BLaER1 treated with 17β-estradiol and CSF1 and Interleukin-3, amounts not matched to agents 10 nM and 100 nM (cell line): ENCODE results near the gene TMEM175.
A peak's percentile ranks its signal among the peaks of the same experiment; 100 is the strongest.

ENCODE experiments used
- H3K27ac ChIP-seq, 11 experiments: shearing (Covaris generic); formaldehyde crosslinking; 2 replicates each; pipeline ENCODE4 v1.8.1; 2022
- H3K27me3 ChIP-seq, 11 experiments: shearing (Covaris generic); formaldehyde crosslinking; 2 replicates each; pipeline ENCODE4 v1.8.1; 2022
- H3K36me3 ChIP-seq, 11 experiments: shearing (Covaris generic); formaldehyde crosslinking; 2 replicates each; pipeline ENCODE4 v1.8.1; 2022
- H3K4me1 ChIP-seq, 10 experiments: shearing (Covaris generic); formaldehyde crosslinking; 2 replicates each; pipeline ENCODE4 v1.8.1; 2022
- H3K4me2 ChIP-seq, 11 experiments: shearing (Covaris generic); formaldehyde crosslinking; 2 replicates each; pipeline ENCODE4 v1.8.1; 2022
- H3K4me3 ChIP-seq, 10 experiments: shearing (Covaris generic); formaldehyde crosslinking; 2 replicates each; pipeline ENCODE4 v1.8.1; 2022
- H3K9ac ChIP-seq, 11 experiments: shearing (Covaris generic); formaldehyde crosslinking; 2 replicates each; pipeline ENCODE4 v1.8.1; 2022
- H3K9me3 ChIP-seq, 11 experiments: shearing (Covaris generic); formaldehyde crosslinking; replicated peaks in 1 of 11; 2 replicates each; pipeline ENCODE4 v1.8.1; 2022
- H4K20me1 ChIP-seq, 11 experiments: shearing (Covaris generic); formaldehyde crosslinking; 2 replicates each; pipeline ENCODE4 v1.8.1; 2022
- Cebpa-rat ChIP-seq, 11 experiments: shearing (Covaris generic); IDR thresholded peaks; 2 replicates each; pipeline ENCODE4 v1.8.1; 2022

Gene TMEM175

DNA sequence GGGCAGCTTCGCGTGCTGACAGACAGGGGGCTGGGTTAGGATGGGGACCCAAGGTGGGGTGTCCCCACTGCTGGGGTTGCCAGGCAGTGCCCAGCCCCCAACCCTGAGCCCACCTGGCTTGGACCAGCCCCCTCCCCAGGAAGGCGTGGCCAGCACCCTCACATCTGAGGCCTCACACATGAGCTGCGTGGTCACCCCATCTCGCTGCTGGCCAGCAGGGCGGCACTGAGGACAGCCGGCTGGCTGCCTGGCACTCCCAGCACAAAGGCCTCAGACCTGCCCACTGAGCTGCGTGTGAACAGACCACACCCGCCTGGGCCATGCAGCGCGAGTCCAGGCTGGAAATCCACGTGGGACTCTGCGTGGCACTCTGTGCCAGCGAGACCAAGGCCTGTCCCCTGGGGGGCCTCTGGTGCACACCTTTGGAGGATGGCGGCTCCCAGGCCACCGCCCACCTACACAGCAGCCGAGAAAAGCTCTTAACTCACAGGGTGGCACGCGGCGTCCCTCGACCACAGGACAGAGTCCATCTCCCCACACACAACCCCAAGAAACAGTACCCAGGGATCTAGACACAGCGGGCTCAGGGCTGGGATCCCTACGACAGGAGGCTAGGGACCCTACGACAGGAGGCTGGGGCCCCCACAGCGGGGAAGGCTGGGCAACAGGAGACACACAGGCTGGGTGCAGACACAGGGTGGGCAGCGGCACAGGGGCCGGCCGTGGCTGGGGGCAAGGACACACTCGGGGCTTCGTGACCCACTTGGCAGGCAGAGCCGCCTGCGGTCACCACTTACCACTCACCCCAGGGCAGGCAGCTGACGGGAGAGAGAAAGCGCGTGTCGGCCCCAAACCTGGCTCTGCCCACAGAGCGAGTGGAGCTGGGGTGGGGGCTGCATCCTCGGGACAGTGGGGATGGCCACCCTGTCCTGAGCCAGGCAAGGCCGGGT is 31.3 kb downstream of the TMEM175 start:
- H3K4me2 ChIP-seq: no peak overlapping the region
- no peak overlapping the region for H3K27ac ChIP-seq
- no peaks in the 10 kb centered on the region for H3K9me3 ChIP-seq
- peak overlapping the region in 1 of 11 experiments; percentile 18; a peak in 2 of 22 replicates for H3K9ac ChIP-seq
- no peak for TF ChIP-seq Cebpa-rat (IDR thresholded peaks at IDR 0.05)
- peaks cover 65 to 96% (median 87%) of the 10 kb centered on the region in 11 experiments for H3K36me3 ChIP-seq
- no peaks in the 10 kb centered on the region for H3K27me3 ChIP-seq
- peaks cover 0 to 92% (median 27%) of the 10 kb centered on the region in 11 experiments; a peak in 18 of 22 replicates for H4K20me1 ChIP-seq
- no peak overlapping the region for H3K4me3 ChIP-seq
- peaks cover 0 to 4% (median 3%) of the 10 kb centered on the region in 10 experiments; a peak in 9 of 20 replicates for H3K4me1 ChIP-seq

DNA sequence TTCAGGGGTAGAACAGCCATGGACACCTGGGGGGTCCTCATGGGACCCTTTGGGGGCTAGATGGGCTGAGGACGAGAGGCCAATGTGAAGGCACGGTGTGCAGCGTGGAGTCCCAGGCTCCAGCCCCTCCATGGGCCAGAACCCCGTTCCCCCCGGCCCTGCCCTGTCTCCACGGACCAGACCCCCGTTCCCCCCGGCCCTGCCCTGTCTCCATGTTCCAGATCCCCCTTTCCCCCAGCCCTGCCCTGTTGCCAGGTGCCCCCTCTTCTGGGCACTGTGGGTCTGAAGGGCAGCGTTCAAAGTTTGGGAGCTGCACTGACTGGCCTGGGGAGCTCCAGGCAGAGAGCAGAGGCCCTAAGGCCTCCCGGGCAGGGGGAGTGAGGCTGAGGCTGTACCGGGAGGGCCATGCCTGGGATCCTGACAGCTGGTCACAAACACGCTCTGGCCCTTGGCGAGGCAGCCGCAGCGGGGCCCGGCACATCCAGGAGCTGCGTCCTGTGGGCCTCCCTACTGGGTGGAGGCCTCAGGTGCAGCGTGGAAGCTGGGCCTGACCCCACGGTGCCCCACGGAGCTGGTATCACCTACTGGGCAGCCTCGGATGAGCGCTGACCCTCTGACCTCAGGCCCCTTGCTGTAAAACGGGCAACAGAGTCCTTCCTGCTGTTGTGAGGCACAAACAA is 32.2 kb downstream of the TMEM175 start:
- peaks cover 0 to 92% (median 32%) of the 10 kb centered on the region in 11 experiments; a peak in 19 of 22 replicates for H4K20me1 ChIP-seq
- TF ChIP-seq Cebpa-rat (IDR thresholded peaks at IDR 0.05): no peak
- peaks cover 56 to 94% (median 79%) of the 10 kb centered on the region in 11 experiments for H3K36me3 ChIP-seq
- peaks cover 0 to 13% (median 11%) of the 10 kb centered on the region in 10 experiments; a peak in 11 of 20 replicates for H3K4me1 ChIP-seq
- H3K9ac ChIP-seq: no peak overlapping the region
- no peak overlapping the region for H3K4me2 ChIP-seq
- H3K27me3 ChIP-seq: no peaks in the 10 kb centered on the region
- no peaks in the 10 kb centered on the region for H3K9me3 ChIP-seq
- H3K27ac ChIP-seq: no peak overlapping the region
- H3K4me3 ChIP-seq: no peak overlapping the region

DNA sequence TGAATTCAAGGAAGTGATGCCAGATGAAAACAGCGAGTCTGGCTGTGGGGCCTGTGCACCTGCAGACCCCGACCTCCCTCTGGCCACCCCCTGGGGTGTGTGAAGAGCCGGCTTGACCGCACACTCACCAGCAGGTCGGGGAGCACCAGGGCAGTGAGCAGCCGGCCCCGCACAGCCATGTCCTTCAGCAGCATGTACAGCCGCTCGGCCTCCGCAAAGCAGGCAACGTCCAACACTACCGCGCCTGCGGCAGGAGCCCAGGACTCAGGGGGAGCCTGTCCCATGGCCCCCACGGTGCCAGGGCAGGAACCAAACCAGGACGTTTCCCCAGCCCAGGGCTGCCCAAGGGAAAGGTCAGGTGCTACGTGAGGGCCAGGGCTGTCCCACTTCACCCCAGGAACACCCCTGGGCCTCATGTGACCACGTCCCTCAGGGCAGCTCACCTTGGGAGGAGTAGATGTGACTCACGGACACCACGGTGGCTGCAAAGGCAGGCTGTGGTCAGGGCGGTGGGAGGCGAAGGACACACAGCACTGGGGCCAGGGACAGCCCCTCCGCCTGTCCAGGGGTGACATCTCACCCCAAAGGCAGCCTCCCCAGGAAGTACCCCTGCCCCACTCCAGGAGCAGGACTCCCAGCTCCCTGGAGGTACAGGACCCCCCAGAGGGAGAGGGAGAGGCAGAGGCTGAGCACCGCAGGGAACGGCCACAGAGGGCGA is 32.9 kb downstream of the TMEM175 start:
- Histone ChIP-seq H3K27me3 (no peaks in the 10 kb centered on the region), H3K9ac (no peak overlapping the region), H3K4me2 (no peak overlapping the region), H3K9me3 (no peaks in the 10 kb centered on the region), H3K36me3 (peaks cover 52 to 90% (median 75%) of the 10 kb centered on the region in 11 experiments), H3K27ac (no peak overlapping the region), H4K20me1 (peaks cover 0 to 92% (median 32%) of the 10 kb centered on the region in 11 experiments; a peak in 20 of 22 replicates), H3K4me1 (peaks cover 5 to 14% (median 13%) of the 10 kb centered on the region in 10 experiments; a peak in 18 of 20 replicates), H3K4me3 (no peak overlapping the region)
- TF ChIP-seq Cebpa-rat (IDR thresholded peaks at IDR 0.05): no peak

DNA sequence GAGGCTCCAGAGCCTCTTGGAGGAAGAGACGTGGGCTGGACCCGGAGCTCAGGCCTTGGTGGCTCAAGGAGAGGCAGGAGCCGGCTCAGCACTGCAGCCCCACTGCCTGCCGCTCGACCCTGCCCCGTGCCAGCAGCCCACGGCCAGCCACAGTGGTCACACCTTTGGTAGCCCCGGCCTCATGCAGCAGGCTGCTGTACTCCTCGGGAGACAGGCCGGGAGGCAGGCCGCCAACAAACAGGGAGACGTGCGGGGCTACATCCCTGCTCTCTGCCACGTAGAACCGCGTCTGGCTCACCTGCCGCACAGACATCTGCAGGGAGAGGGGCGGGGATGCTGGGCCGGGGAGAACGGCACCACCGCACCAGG is 33.5 kb downstream of the TMEM175 start:
- TF ChIP-seq Cebpa-rat (IDR thresholded peaks at IDR 0.05): no peak
- no peak overlapping the region for H3K27ac ChIP-seq
- peaks cover 47 to 89% (median 73%) of the 10 kb centered on the region in 11 experiments for H3K36me3 ChIP-seq
- H3K4me2 ChIP-seq: no peak overlapping the region
- no peaks in the 10 kb centered on the region for H3K27me3 ChIP-seq
- H4K20me1 ChIP-seq: peaks cover 1 to 92% (median 37%) of the 10 kb centered on the region in 11 experiments; a peak in 21 of 22 replicates
- H3K4me3 ChIP-seq: no peak overlapping the region
- H3K9me3 ChIP-seq: no peaks in the 10 kb centered on the region
- peaks cover 6 to 20% (median 15%) of the 10 kb centered on the region in 10 experiments; a peak in 18 of 20 replicates for H3K4me1 ChIP-seq
- H3K9ac ChIP-seq: no peak overlapping the region

DNA sequence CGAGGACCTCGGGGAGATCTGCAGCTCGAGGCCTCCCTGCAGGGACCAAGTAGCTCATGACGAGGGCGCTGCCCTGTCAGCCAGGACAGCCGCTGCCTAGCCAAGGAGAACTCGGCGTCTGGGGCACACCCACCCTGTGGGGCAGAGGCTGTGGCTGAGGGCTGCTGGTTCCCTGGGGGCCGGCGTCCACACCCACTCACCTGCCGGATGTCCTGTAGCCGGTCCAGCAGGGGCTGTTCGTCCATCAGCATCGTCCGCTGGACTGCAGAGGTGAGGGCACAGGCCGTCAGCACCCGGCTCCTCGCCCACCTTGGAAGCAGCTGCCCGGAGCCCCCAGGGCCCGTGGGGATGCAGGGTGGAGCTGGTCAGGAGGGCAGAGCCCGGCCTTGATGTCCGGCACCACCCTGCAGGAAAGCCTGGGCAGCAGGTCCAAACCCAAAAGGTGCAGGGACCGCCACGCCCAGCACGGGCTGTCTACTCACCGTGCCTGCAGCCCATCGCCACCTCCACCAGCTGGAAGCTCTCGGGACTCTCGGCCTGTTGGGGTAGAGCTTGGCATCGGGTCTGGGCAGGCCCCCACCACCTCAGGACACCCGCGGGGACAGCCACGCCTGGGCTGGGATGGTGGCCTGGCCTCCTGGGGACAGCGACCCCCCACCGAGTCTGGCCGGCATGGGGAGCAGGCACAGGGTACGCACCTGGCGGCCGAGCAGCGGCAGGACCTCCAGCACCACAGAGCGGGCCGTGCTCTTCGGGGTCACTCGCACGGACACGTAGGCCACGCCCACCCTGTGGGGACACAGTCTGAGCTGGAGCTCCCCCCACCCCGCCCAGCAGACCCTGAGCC is 34.2 kb downstream of the TMEM175 start:
- no peaks in the 10 kb centered on the region for H3K27me3 ChIP-seq

DNA sequence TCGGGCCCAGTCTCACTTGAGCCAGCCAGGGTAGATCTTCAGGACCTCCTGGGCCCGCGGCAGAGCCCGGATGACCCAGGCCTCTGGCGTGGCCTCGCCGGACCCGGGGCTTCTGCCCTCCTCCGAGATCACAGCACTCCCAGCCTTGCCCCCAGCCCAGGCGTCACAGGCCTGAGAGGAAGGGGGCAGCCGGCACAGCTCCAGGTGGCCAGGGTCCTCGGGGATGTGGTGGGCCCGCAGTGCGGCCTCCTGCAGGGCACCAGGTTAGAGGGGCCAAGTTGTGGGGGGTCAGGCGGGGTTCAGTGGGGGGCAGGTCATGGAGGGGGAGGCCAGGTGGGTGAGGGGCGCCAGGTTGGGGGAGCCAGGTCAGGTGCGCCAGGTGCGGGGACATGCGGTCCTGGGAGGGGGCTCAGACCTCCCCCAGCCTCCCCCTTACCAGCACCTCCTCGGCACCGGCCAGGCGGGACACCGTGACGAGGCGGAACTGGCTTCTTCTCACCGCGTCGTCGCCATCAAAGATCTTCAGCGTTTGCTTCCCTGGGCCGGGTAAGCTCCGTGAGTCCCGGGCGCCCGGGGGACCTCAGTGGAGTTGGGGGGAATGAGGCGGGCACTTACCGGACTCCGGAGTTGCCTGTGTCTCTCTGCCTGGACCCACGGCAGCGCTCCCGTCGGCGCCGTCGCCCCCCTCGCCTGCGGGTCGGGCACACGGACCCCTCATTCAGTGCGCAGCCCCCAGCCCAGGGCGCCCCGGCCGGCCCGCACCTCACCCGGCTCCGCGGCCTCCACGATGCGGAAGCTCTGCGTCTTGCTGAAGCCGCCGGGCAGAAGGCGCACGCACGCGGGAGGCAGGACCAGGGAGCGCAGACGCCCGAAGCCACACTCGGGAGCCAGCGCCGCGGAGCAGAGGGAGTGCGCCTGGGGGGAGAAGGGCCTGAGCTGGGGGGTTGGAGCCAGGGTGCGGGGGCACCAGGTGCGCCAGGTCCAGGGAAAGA is 35.1 kb downstream of the TMEM175 start:
- H3K4me2 ChIP-seq: no peak overlapping the region
- H3K4me3 ChIP-seq: no peak overlapping the region
- no peaks in the 10 kb centered on the region for H3K27me3 ChIP-seq

More for the DNA sequence above, 34.2 kb downstream of the TMEM175 start:
- no peak for TF ChIP-seq Cebpa-rat (IDR thresholded peaks at IDR 0.05)
- H3K4me1 ChIP-seq: peaks cover 11 to 27% (median 21%) of the 10 kb centered on the region in 10 experiments; a peak in 18 of 20 replicates
- peaks cover 45 to 87% (median 66%) of the 10 kb centered on the region in 11 experiments for H3K36me3 ChIP-seq
- no peak overlapping the region for H3K27ac ChIP-seq
- H3K4me3 ChIP-seq: no peak overlapping the region
- H3K4me2 ChIP-seq: no peak overlapping the region
- no peaks in the 10 kb centered on the region for H3K9me3 ChIP-seq
- no peak overlapping the region for H3K9ac ChIP-seq
- H4K20me1 ChIP-seq: peaks cover 9 to 92% (median 45%) of the 10 kb centered on the region in 11 experiments

DNA sequence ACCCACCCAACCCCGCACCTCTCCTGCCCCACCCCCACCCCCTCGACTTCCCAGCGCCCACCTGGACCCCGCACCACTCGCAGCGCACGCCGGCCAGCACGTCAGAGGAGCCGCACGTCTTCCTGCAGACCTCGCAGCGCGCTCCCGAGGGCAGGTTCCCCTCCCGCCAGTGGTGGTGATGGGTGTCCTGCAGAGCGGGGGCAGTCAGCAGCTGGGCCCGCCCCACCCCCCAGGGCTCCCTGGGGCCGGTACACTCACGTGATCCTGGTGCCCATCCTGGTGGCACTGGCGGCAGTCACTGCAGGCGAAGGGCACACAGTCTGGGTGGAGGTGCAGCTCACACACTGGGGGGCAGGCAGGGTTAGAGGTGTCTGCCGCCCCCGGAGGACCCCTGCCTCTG is 36.0 kb downstream of the TMEM175 start:
- Histone ChIP-seq H3K4me2 (peak overlapping the region in 3 of 11 experiments; percentile 15 to 40 (median 28); a peak in 3 of 22 replicates), H3K27me3 (no peaks in the 10 kb centered on the region), H3K4me3 (no peak overlapping the region), H3K27ac (no peak overlapping the region), H3K9ac (no peak overlapping the region), H4K20me1 (peaks cover 25 to 90% (median 58%) of the 10 kb centered on the region in 11 experiments), H3K36me3 (peaks cover 29 to 69% (median 49%) of the 10 kb centered on the region in 11 experiments), H3K9me3 (no peaks in the 10 kb centered on the region), H3K4me1 (peaks cover 25 to 41% (median 35%) of the 10 kb centered on the region in 10 experiments)
- TF ChIP-seq Cebpa-rat (IDR thresholded peaks at IDR 0.05): no peak

More for the DNA sequence above, 35.1 kb downstream of the TMEM175 start:
- Histone ChIP-seq H3K4me1 (peaks cover 21 to 36% (median 31%) of the 10 kb centered on the region in 10 experiments), H3K9ac (no peak overlapping the region), H3K27ac (no peak overlapping the region), H4K20me1 (peaks cover 18 to 92% (median 54%) of the 10 kb centered on the region in 11 experiments), H3K9me3 (no peaks in the 10 kb centered on the region), H3K36me3 (peaks cover 36 to 77% (median 57%) of the 10 kb centered on the region in 11 experiments)
- no peak for TF ChIP-seq Cebpa-rat (IDR thresholded peaks at IDR 0.05)
